NCI-H446 treated with DMSO at 0.1 percent for 48 hours (cell line): Measurements from ENCODE around the gene ARHGAP40.
"Not testable (repeated sequence)": the region's sequence is repeated elsewhere in the genome, so short reads cannot be mapped to it uniquely, and the experiment has no call there.

Source experiments
- DNase-seq: peaks from one replicate; lab custom pipeline; 2025; lab: John Stamatoyannopoulos, UW

ARHGAP40 gene

GRCh38 chr20:38588303-38588702, 13.3 kb upstream of the ARHGAP40 start:
- DNase-seq: no peak

- no peak for DNase-seq
These were observed 12.3 kb upstream of the ARHGAP40 start for GRCh38 chr20:38589351-38589750.

GRCh38 chr20:38589967-38590675, 11.5 kb upstream of the ARHGAP40 start:
- DNase-seq: no peak

- DNase-seq: no peak
These were observed 10.7 kb upstream of the ARHGAP40 start for GRCh38 chr20:38590676-38591473.

GRCh38 chr20:38591474-38592410, 9.9 kb upstream of the ARHGAP40 start:
- DNase-seq: no peak

- DNase-seq: not testable (repeated sequence)
These were observed 9.2 kb upstream of the ARHGAP40 start for GRCh38 chr20:38592411-38592790.

- DNase-seq: not testable (repeated sequence)
These were observed 7.3 kb upstream of the ARHGAP40 start for GRCh38 chr20:38594281-38594680.

GRCh38 chr20:38595886-38596285, 5.7 kb upstream of the ARHGAP40 start:
- not testable (repeated sequence) for DNase-seq

GRCh38 chr20:38599410-38599882, 2.2 kb upstream of the ARHGAP40 start:
- no peak for DNase-seq

- no peak for DNase-seq
These were observed 1.6 kb upstream of the ARHGAP40 start for GRCh38 chr20:38600057-38600456.

- no peak for DNase-seq
These were observed 574 bp downstream of the ARHGAP40 start for GRCh38 chr20:38602185-38602581.

GRCh38 chr20:38603286-38603685, 1.7 kb downstream of the ARHGAP40 start:
- no peak for DNase-seq

GRCh38 chr20:38604873-38605303, 3.3 kb downstream of the ARHGAP40 start:
- DNase-seq: no peak

GRCh38 chr20:38607351-38607750, 5.7 kb downstream of the ARHGAP40 start:
- DNase-seq: no peak

- DNase-seq: no peak
These were observed 6.6 kb downstream of the ARHGAP40 start for GRCh38 chr20:38608188-38608587.

GRCh38 chr20:38609815-38610214, 8.2 kb downstream of the ARHGAP40 start:
- DNase-seq: no peak

- no peak for DNase-seq
These were observed 8.9 kb downstream of the ARHGAP40 start for GRCh38 chr20:38610521-38610920.

- no peak for DNase-seq
These were observed 11.3 kb downstream of the ARHGAP40 start for GRCh38 chr20:38612751-38613515.

GRCh38 chr20:38615283-38615682, 13.7 kb downstream of the ARHGAP40 start:
- no peak for DNase-seq

- DNase-seq: no peak
These were observed 14.8 kb downstream of the ARHGAP40 start for GRCh38 chr20:38616457-38616856.
